ENCODE data around the gene CLPSL1. TPM values are rescaled to one million over a fixed set of nuclear protein-coding genes. Genes with fewer than 3 reads are reported as not detected.

The CLPSL1 gene
- total and polyA plus RNA-seq, 2 of the 13 experiments (the other 11 are each of a cell fraction or from before 2014, with no cell fraction given) = not detected

DNA sequence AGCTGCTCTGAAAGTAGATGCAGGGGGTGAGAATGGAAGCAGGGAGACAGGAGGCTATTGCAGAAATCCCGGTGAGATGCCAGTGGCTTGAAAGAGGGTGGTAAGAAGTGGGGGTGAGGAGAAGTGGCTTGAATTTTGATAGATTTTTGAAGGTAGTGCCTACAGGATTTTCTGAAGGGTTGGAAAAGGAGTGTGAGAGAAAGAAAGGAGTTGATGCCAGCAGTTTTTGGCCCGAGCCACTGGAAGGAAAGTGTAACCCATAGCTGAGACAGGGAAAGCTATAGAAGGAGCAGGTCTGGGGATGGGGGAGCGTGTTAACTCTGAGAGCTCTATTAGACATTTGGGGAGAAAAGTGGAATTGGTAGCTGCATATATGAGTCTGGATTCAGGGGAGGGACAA is 34.3 kb upstream of the CLPSL1 start (continued):
- no peak for TF ChIP-seq ZNF768 (CRISPR knock-in tag; IDR thresholded peaks at IDR 0.05)

DNA sequence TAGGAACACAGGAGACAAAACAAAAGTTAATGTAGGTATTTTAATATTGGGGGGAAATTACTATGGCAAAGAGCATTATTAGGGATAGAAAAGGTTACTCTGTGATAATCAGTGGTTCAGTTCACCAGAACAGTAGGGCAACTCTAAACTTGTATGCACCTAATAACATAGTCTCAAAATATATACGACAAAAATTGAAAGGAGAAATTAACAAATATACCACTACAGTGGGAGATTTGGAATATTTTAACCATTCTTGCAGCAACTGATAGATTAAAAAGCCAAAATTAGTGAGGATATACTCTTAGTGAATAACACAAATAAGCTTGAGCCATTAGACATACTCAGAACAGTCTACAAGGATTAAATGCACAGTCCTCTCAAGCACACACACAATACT is 32.9 kb upstream of the CLPSL1 start:
- Histone ChIP-seq H3K4me1 (ENCODE audit: insufficient read depth, low read length) (peaks cover 14% of the 10 kb centered on the region), H3K4me3 (replicated peaks in 1 of 3; ENCODE audit: insufficient read depth in 1 of 3, low read depth in 2 of 3, low read length in 3 of 3) (no peak overlapping the region), H2AFZ (ENCODE audit: low read length) (no peak overlapping the region), H4K20me1 (ENCODE audit: insufficient read depth, low read length) (no peaks in the 10 kb centered on the region), H3K9me3 (ENCODE audit: low read length) (0 out of 2 replicates have a peak, but pooled peaks cover 4% of the 10 kb centered on the region), H3K36me3 (replicated peaks in 1 of 2; ENCODE audit: control insufficient read depth in 1 of 2, insufficient read depth in 2 of 2, low read length in 2 of 2) (no peaks in the 10 kb centered on the region), H3K4me2 (ENCODE audit: low read depth, low read length) (no peak overlapping the region), H3K79me2 (ENCODE audit: insufficient read depth, low read length) (no peaks in the 10 kb centered on the region), H3K27ac (ENCODE audit: extremely low read length, insufficient read depth, low read length) (no peak overlapping the region), H3K27me3 (ENCODE audit: control insufficient read depth in 1 of 2, insufficient read depth in 2 of 2, low read length in 2 of 2) (peaks cover 5 to 19% of the 10 kb centered on the region in 2 experiments; a peak in 4 of 5 replicates), H3K9ac (ENCODE audit: insufficient read depth, low read depth, low read length) (no peak overlapping the region)
- WGBS (ENCODE audit: low lambda C conversion rate) = 91% methylated on average over 1 of the region's 1 CpG
- POLR2A ChIA-PET = no interaction called here
- ATAC-seq (no peak), FAIRE-seq (no peak), DNase-seq (ENCODE audit: low spot score) (no peak)
- intact Hi-C loops (cut with micrococcal nuclease; ENCODE audit: unreplicated experiment) (no loop called here), in situ Hi-C loops (cut with HindIII; ENCODE audit: extremely low pct_ligation_motif_present, low pct_unique_long_range_greater_than_20kb) (no loop called here)
- BruUV-seq (replicated peaks) = no TSS peak
- CTCF ChIA-PET (ENCODE audit: low intra/inter-chr PET ratio, low total read pairs) = no interaction called here
- TF ChIP-seq HNF4A (CRISPR knock-in tag; IDR thresholded peaks at IDR 0.05) (no peak), MAFF (IDR thresholded peaks at IDR 0.05; ENCODE audit: low read depth, low read length) (no peak), NAIF1 (CRISPR knock-in tag; IDR thresholded peaks at IDR 0.05; ENCODE audit: borderline replicate concordance) (no peak), THYN1 (CRISPR knock-in tag; IDR thresholded peaks at IDR 0.05; ENCODE audit: borderline replicate concordance, low read depth) (no peak), ZNF30 (CRISPR knock-in tag; IDR thresholded peaks at IDR 0.05) (no peak), ZNF263 (CRISPR knock-in tag; IDR thresholded peaks at IDR 0.05) (no peak), HOXA7 (CRISPR knock-in tag; IDR thresholded peaks at IDR 0.05) (no peak), HOXD1 (CRISPR knock-in tag; IDR thresholded peaks at IDR 0.05) (no peak), HOXA9 (CRISPR knock-in tag; IDR thresholded peaks at IDR 0.05; ENCODE audit: borderline replicate concordance) (no peak), ZNF142 (CRISPR knock-in tag; IDR thresholded peaks at IDR 0.05) (no peak), ZNF749 (CRISPR knock-in tag; IDR thresholded peaks at IDR 0.05; ENCODE audit: borderline replicate concordance) (no peak), ZFAT (CRISPR knock-in tag; conservative IDR thresholded peaks at IDR 0.05) (no peak), IRF1 (CRISPR knock-in tag; IDR thresholded peaks at IDR 0.05; ENCODE audit: low read depth) (no peak)
- TF ChIP-seq, protein P1, sequence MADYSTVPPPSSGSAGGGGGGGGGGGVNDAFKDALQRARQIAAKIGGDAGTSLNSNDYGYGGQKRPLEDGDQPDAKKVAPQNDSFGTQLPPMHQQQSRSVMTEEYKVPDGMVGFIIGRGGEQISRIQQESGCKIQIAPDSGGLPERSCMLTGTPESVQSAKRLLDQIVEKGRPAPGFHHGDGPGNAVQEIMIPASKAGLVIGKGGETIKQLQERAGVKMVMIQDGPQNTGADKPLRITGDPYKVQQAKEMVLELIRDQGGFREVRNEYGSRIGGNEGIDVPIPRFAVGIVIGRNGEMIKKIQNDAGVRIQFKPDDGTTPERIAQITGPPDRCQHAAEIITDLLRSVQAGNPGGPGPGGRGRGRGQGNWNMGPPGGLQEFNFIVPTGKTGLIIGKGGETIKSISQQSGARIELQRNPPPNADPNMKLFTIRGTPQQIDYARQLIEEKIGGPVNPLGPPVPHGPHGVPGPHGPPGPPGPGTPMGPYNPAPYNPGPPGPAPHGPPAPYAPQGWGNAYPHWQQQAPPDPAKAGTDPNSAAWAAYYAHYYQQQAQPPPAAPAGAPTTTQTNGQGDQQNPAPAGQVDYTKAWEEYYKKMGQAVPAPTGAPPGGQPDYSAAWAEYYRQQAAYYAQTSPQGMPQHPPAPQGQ (CRISPR knock-in tag; IDR thresholded peaks at IDR 0.05; ENCODE audit: borderline replicate concordance) = no peak
